VCaP (cell line): ENCODE measurements around the gene GYS2.

Experiments
- H3K27ac ChIP-seq: fragments of 450-650 bp; 2 replicates; pipeline ENCODE4 v1.5.1; 2017
- TF ChIP-seq, protein P1 (sequence below): fragments of 450-650 bp; conservative IDR thresholded peaks from 2 replicates; pipeline ENCODE4 v1.5.1; 2017; ENCODE audit warnings: mild to moderate bottlenecking, moderate library complexity

GYS2 gene

DNA sequence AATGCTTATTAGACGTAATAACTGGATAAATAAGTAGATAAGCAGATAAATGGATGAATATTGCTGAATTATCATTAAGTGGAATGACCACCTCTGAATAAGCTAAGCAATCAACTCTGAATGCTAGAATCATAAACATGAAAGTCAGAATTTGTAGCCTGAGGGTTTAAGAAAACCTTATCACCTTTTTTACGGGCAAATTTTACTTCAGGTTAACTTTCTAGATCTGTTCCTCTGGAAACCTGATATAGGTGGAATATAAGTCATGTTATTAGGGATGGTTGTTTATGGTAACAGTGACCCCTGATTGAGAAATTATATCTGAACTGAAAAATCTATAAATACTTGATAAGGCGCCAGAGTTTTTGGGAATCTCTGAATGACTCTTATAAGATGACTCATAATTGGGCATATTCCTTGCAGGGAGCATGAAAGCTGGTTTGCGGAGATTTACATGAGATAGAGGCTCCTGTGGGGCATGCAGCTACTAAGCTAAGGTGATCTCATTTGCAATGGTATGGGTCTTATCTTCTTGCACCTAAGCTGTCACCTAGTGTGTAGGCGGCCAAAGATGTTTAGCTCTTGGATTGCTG is 66.5 kb downstream of the GYS2 start:
- TF ChIP-seq, protein P1, sequence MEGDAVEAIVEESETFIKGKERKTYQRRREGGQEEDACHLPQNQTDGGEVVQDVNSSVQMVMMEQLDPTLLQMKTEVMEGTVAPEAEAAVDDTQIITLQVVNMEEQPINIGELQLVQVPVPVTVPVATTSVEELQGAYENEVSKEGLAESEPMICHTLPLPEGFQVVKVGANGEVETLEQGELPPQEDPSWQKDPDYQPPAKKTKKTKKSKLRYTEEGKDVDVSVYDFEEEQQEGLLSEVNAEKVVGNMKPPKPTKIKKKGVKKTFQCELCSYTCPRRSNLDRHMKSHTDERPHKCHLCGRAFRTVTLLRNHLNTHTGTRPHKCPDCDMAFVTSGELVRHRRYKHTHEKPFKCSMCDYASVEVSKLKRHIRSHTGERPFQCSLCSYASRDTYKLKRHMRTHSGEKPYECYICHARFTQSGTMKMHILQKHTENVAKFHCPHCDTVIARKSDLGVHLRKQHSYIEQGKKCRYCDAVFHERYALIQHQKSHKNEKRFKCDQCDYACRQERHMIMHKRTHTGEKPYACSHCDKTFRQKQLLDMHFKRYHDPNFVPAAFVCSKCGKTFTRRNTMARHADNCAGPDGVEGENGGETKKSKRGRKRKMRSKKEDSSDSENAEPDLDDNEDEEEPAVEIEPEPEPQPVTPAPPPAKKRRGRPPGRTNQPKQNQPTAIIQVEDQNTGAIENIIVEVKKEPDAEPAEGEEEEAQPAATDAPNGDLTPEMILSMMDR: no peak
- no peak overlapping the region for H3K27ac ChIP-seq

GRCh38 chr12:21529456-21529855 is 75.2 kb downstream of the GYS2 start:
- no peak overlapping the region for H3K27ac ChIP-seq
- TF ChIP-seq, protein P1: no peak

- no peak overlapping the region for H3K27ac ChIP-seq
- TF ChIP-seq, protein P1: no peak
Observed at GRCh38 chr12:21528953-21529352, 75.7 kb downstream of the GYS2 start.

DNA sequence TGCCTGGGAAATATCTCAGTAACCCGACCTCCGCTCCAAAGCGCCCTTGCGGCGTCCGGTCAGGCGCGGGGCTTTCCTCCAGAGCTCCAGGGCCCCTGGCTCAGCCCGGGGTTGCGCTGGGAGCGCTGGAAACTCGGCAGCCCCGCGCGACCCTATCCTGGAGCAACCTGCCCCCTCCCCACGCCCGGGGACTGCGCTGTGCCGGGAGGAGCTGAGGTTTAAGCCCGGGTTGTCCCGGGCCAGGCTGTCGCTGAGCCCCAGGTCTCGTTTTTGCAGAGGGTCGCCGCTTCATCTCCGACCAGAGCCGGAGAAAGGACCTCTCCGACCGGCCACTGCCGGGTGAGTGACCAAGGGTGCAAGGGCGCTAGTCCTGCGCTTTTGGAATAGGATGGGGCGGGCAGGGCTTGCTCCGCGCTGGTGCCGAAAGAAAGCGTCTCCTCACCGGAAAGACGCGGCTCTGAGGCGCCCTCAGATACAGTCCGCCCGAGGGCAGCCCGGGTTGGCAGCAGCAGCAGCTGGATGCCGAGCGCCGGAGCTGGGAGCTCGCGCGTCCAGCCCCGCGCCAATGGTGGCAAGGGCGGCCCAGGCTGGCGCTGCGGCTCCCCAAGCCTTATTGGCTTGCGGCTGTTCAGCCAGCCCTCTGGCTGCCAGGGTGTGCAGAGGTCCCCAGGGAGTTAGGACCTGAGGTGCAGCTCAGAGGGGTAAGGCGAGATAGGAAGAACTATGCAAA is 77.0 kb downstream of the GYS2 start:
- TF ChIP-seq, protein P1: no peak
- H3K27ac ChIP-seq: no peak overlapping the region

- no peak overlapping the region for H3K27ac ChIP-seq
- TF ChIP-seq, protein P1: no peak
Observed at GRCh38 chr12:21526721-21527345, 77.8 kb downstream of the GYS2 start.

DNA sequence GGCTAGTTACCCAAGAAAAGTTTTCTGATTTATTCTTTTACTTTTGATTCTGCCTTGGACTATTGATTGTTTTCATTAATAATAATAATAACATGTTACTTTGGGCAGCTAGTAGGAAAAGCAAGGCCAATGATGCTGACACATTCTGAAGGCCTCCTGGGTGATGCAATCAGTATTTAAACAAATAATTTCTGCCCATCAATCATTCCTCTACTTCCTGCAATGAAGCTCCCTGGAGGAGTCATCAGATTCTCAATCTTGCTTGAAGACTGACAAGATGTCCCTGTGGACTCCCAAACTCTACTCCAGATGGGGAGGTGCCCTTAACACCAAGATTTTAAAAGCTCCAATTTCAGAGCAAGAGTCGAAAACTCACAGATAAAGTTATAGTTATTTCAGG is 78.6 kb downstream of the GYS2 start, which contains the start of gene SPX:
Gene SPX, plus strand, starts transcription at position 244 of the 400 bp plus-strand sequence. CDS start 177 bp downstream, outside the sequence.
- no peak within 1 kb of the TSS for H3K27ac ChIP-seq
- TF ChIP-seq, protein P1: no peak

DNA sequence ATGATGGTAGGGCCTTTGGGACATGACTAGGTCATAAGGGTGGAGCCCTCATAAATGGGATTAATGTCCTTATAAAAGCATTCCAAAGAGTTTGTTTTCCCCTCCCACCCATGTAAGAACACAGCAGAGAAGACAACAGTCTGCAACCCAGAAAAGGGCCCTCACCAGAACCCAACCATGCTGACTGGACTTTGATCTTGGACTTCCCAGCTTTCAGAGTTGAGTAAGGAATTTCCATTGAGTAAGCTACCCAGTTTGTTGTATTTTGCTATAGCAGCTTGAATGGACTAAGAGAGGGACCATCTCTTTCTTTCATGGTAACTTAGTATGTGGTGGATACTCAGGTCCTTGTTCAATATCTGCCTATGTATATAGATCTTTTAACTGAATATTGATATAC is 81.5 kb downstream of the GYS2 start:
- TF ChIP-seq, protein P1: no peak
- no peak overlapping the region for H3K27ac ChIP-seq
